Activated CD8-positive, alpha-beta memory T cell treated with anti-CD3 and anti-CD28 coated beads, Interleukin-2, amount 50 U/mL, for 1 hour (primary cell): ENCODE measurements around the gene MT1F.
A peak's percentile ranks its signal among the peaks of the same experiment; 100 is the strongest.
"Not testable (repeated sequence)": the region's sequence is repeated elsewhere in the genome, so short reads cannot be mapped to it uniquely, and the experiment has no call there.

Experiments used
- DNase-seq: peaks from one replicate; pipeline ENCODE4 v3.0.0-alpha.2; 2020; ENCODE audit errors: extremely low read depth

Gene MT1F

DNA sequence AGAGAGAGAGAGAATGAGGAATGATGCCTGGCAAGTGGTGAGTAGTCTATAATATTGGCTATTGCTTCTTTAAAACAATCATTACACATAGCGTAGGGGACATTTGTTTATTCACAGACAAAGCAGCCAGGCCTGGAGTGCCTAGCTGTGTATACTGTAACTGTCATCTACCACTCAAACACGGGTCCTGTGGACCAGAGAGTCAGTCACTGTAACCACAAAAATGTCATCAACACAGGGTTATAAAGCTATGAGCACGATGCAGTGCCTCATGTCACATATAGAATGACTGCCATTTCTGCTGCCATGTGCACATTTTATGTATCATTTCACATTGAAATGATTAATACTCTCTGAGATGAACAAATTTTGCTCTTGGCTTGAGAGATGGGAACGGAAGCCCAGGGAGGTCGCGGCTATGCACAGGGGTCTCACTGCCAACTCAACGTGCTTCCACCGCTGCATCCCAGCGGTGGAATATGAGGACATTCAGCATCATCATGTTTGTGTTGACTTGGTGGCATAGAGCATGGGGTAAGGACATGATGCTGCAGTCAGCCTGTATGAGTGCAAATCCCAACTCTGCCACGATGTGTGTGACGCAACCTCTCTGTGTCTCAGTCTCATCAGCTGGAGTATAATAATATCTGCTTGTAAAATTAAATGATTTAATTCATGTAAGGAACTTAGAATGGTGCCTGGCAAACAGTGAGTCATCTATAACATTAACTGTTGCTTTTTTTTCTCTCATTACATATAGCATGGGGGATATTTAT lies 15.2 kb downstream of the MT1F start:
- DNase-seq = no peak

DNA sequence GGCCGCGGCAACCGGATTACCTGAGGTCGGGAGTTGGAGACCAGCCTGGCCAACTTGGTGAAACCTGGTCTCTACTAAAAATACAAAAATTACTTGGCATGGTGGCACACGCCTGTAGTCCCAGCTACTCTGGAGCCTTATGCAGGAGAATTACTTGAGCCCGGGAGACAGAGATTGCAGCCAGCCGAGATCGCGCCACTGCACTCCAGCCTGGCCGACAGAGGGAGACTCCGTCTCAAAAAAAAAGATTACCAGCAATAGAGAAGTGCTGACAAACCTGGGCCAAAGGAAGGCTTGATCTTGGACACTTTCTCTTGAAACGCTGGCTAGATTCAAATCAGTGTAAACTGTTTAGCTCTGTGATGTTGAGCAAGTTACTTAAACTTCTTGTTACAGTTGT lies 16.2 kb downstream of the MT1F start:
- DNase-seq = no peak

DNA sequence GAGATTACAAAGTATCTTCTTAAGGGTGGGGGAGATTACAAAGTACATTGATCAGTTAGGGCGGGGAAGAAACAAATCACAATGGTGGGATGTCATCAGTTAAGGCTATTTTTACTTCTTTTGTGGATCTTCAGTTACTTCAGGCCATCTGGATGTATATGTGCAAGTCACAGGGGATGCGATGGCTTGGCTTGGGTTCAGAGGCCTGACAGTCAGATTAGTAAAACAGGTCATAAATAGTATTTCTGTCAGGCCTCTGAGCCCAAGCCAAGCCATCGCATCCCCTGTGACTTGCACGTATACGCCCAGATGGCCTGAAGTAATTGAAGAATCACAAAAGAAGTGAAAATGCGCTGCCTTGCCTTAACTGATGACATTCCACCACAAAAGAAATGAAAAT lies 16.8 kb downstream of the MT1F start:
- not testable (repeated sequence) for DNase-seq

DNA sequence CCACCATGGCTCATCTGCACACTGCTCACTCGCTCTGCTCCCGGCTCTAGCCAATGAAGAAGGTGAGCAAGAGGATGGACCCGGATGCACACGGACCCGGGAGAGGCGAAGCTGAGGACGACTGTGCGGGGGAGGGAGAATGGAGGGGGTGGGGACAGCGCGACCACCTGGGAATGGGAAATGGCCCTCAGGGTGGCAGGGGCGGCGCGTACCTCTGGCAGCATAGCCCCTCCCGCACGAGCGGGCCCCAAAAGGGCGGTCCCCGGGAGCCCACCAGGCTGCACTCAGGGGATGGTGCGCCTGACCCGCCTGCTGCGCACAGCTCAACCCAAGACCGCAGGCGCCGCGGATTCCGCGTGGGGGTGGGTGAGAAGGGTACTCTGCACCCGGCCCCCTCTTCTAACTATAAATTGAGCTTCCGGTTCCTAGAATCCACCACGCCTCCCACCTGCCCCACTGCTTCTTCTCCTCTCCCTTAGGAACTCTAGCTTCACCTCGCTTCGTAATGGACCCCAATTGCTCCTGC lies 18.0 kb downstream of the MT1F start:
- DNase-seq = no peak

DNA sequence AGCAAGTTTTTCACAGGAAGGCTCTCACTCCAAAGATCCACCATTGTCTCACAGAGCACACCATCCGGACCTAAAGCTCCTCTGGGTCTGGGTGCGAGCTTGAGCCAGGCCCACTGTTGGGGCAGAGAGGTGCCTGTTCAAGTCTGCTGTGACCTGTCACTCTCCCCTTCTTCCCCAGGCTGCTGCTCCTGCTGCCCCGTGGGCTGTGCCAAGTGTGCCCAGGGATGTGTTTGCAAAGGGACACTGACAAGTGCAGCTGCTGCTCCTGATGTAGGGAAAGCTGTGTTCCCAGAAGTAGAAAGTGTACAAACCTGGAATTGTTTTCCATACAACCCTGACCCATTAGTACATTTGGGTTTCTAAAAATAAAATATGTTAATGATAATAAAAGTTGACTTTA lies 19.7 kb downstream of the MT1F start:
- no peak for DNase-seq

DNA sequence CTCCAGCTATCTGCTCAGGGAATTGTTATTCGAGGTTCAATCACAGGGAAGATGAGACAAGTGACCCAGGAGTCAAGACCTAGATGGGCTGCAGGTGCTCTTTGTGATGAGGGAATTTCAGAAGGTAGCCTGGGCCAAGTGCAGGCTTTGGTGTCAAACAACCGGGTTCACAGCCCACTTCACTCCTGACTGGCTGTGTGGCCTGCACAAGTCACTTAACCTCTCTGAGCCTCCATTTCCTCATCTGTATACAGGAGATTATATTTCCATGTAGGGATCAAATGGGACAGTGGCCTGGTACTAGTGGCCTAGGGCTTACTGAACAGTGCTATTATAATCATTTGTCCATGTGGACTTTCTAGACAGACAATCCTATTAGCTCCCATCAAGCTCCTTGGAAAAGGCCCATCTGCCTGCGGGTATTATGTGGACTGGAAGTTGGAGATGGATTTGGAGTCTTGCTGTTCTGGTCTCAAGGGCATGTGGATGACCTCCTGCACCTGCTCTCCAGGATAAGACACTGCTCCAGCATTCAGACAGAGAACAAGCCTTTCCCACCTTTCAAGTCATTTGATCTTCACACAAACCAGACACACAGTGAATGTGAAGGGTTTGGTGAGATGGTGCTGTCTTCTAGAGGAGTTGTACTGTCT lies 21.4 kb downstream of the MT1F start:
- no peak for DNase-seq

DNA sequence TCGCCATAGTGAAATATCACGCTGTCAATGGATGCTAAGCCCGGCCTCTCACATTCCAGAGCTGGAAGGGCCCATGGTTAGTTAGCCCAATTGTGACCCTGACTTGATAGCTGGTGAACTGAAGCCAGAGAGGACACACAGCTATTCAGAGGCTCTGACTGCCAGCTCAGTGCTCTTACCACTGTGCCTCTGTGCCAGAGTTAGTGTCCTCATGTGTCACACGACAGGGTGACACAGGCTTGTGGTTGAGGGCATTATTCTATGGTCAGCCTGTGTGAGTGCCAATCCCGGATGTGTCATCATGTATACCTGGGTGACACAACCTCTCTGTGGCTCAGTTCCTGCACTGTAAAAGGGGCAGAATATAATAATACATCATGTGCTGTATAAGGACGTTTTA lies 22.1 kb downstream of the MT1F start:
- no peak for DNase-seq

DNA sequence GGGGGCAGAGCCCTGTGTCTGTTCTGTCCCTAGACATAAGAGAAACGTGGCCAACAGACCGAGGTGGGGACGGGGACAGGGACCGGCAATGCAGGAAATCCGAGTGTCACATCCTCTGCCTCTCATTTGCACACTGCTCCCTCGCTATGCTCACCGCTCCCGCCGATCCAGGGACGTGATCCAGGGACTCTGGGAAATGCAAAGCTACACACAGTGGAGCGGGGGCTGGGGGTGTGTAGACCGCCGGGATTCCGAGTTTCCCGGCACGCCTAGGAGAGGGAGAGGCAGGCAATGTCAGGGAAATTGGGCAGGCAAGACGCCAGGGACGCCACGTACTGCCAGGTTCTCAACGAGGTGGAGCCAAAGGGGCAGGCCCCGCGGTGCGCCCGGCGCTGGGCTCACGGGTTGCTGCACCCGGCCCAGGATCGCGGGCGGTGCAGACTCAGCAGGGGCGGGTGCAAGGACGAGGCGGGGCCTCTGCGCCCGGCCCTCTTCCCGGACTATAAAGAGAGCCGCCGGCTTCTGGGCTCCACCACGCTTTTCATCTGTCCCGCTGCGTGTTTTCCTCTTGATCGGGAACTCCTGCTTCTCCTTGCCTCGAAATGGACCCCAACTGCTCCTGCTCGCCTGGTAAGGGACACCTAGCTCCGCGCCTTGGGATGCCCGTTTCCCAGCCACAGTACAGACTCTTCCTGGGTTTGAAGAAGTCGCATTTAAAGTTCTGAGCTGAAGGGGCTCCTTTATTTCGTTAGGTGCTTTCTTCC lies 24.4 kb downstream of the MT1F start, which contains the start of gene MT1X:
Gene MT1X (plus strand): TSS at position 532 of the 764 bp plus-strand sequence. CDS start 71 bp downstream, at position 603.
- DNase-seq = peak; percentile 69

DNA sequence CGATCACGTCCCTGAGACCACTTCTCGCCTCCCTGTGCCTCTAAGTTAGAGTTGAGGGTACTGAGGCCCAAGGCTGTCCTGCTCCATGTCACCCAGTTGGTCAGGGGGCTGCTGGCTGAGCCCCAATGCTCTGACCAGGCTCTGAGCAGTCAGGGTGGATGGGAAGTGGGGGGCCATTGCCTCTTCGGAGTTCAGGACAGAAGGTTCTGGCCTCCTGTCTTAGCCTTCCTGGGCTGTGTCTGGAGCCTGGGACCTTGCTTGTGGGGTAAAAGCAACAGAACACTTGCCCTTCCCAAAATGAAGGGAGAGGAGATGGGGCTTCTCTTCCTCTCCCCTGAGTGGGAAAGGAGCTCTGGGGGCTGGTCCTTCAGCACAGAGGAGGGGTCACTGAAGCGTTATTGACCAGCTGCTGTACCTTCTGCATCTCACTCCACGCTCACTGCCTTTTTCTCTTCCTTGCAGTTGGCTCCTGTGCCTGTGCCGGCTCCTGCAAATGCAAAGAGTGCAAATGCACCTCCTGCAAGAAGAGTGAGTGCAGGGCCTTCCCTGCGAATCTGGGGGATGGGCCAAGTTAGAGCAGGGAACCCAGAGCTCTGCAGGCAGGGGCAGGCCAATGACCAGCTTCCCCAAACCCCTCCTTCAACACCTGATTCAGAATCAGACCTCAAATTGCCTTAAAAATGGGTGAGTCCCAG lies 25.1 kb downstream of the MT1F start:
- DNase-seq = no peak

DNA sequence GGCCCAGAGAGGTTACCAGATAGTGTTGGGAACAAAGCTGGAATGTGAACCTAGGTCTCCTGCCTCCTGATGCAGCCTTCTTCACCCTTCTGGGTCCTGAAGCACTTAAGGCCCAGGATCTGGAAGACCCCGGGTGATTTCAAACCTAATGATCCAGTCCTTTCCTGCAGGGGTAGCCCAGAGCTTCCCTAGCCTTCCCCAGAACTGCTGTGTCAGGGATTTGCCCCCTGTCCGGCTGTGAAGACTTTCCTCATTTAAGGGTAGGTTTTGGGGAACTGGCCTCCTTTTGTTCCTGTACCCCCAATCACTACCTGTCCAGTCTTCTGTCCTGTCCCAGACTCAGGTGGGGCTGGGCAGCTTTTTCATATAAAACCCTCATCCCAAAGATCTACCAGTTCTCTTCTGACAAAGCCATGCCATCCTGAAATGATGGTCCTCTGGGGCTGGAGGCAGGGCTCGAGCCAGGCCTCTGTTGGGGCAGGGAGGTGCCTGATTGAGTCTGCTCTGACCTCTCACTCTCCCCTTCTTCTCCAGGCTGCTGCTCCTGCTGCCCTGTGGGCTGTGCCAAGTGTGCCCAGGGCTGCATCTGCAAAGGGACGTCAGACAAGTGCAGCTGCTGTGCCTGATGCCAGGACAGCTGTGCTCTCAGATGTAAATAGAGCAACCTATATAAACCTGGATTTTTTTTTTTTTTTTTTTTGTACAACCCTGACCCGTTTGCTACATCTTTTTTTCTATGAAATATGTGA lies 25.8 kb downstream of the MT1F start:
- DNase-seq = no peak

DNA sequence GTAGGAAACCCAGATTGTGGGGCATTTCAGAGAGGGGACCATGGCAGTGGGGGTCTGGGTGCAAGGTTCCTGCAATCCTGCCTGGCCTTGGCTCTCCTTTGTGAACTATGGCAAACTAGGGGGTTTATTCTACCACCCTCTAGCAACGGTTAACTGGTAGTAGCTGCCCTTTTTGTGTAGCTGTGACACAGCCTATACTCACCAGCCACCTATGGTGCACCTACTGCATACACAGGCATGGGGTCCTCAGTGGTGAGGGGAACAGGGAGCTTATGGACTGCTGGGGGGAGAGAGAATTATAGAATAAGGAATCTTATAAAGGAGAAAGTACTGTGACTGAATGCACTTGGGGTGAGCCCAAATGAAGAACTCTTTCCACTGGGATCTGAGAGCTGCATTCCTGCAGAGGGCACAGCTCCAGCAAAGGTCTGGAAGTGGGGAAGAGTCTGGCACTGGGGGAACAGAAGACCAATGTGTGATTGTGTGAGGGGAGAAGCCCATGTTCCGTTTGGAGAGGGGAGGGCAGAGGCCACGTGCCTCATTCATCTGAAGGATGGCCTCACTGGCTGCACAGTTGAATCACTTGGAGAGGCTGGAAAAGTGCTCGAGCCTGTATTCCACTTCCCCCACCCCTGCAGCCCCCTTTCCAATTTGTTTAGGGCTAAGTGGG lies 26.6 kb downstream of the MT1F start:
- no peak for DNase-seq

DNA sequence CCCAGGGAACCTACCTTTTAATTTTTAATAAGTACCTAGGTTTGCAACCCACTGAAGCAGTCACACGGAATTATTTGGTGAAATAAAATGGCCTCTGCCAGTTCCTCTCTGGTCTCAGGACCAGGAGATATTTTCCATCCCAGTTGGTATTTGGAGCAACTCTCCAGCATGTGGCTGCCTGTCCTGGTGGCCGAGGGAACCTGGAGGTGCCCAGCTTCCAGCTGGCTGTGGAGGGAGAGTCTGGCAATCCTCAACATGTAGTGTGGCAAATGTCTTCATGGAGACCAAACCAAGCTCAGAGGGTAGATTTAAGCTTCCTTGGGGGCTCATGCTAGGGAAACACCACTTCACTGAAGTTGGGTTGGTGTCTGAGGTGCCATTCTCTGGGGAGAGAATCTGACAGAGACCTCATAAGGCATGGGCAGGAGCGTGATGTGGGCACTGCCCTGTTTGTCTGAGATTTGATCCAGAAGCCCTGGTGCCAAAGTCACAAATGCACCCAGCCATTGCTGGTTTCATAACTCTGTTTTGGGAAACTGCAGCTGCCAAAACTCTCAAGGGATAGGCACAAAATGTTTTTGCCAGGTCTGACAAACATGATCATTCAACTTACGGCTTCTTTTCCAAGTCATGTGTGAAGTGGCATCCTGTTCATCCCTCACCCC lies 27.3 kb downstream of the MT1F start:
- DNase-seq = no peak

DNA sequence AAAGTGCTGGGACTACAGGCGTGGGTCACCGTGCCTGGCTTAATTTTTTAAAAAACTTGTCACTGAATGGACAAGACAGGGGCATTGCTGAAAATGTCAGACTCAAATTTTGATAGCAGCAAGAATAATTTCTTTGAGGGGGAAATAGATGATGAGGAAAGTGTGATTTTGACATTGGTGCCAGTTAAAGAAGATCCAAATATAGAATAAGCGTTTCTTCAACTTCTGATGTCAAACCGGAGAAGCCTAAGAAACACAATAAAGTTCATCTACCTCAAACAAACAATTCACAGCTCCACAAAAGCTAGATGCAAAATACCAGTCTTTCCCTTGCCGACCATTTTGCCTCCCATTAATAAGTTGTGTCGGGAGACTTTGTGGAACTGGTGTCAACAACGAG lies 29.0 kb downstream of the MT1F start:
- no peak for DNase-seq

DNA sequence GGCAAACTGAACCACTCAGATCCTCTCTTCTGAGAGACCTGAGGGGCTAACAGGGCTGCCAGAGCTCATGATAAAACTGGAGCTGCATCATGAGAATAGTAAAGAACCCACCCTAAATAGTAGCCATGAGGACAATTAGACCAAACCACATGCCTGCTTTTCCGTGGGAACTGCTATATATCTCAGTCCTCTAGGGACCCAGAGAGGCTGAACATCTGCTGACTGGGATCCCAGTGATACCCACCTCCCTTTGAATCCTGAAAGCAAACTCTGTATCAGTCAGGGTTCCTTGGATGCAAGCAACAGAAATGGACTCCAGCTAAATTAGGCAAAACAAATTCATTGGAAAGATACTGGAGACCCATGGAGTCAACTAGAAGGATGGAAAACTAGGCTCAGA lies 31.0 kb downstream of the MT1F start:
- DNase-seq = no peak

DNA sequence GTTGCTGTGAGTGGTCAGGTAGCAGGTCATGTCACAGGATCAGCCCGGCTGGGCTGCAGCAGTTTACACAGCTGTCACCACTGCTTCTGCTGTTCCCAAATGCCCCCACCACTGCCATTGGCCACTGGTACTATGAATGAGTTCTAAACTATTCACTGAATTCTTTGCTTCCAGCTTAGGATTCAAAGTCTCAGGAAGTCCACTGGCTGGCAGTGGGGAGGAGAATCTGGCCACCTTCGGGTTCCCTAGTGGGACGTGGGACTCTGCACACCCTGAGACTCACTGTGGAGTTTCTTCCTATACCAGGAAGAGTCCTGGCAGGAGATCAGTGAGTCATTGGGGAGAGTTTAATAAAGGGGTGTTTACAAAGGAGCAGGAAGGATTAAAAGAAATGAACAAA lies 31.4 kb downstream of the MT1F start:
- DNase-seq = no peak

DNA sequence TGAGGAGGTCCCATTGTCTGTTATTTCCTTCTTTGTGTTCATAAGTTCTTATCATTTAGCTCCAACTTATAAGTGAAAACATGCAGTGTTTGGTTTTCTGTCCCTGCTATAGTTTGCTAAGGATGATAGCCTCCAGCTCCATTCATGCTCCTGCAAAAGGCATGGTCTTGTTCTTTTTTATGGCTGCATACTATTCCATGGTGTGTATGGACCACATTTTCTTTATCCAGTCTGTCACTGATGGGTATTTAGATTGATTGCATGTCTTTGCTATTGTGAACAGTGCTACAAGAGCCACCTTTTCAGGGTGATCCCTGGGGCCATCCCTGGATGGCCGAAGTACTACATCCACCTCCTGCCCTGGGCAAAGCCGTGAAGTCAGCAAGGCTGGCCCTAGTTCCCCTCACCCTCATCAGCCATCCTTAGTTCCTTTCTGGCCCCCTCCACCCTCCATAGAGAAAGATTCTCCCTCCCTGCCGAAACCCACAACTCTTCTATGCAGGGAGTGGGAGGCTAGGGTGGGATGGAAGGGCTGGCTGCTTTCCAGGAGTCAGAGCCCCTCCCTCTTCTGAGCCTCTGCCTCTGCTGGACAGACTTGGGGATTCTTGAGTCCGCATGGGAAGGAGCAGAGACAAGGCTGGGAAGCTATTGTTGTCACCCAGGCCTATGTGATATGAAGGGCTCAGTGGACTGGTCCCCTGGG lies 32.8 kb downstream of the MT1F start:
- DNase-seq = no peak

DNA sequence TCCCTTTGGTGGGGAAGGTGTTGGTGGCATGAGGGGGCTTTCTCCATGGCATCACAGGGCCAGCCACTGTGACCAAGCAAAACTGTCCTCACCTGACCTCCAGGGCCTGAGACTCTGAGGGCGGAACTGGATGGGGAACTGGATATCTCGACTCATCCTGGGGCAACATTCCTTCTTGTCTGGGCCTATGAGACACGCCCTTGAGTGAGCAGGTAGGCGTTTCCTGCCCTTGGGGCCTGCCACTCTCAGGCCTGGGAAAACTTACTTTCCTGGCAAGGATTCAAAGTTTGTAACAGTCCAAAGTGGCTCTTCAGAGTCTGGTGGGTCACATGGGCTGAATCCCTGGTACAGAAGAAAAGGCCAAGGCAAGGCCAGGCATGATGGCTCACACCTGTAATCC lies 34.1 kb downstream of the MT1F start:
- DNase-seq = no peak

DNA sequence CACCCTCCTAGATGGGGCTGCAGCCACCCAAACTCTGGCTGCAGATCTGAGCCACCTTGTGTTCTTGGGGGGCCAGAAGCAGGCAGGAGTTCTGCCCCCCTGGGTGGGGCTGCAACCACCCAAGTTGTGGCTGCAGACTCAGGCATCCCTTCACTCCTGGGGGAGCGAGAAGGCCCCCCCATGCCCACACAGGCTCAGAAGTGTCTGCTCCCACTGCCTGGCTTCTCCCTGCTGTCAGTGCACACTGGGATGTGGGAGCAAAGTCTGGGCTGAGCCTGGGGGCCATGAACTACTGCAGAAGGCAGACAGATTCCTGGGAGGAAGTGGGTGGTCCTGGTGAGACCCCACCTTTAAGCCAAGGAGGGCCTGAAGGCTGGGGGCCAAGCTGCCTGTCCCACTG lies 37.5 kb downstream of the MT1F start:
- DNase-seq = no peak

DNA sequence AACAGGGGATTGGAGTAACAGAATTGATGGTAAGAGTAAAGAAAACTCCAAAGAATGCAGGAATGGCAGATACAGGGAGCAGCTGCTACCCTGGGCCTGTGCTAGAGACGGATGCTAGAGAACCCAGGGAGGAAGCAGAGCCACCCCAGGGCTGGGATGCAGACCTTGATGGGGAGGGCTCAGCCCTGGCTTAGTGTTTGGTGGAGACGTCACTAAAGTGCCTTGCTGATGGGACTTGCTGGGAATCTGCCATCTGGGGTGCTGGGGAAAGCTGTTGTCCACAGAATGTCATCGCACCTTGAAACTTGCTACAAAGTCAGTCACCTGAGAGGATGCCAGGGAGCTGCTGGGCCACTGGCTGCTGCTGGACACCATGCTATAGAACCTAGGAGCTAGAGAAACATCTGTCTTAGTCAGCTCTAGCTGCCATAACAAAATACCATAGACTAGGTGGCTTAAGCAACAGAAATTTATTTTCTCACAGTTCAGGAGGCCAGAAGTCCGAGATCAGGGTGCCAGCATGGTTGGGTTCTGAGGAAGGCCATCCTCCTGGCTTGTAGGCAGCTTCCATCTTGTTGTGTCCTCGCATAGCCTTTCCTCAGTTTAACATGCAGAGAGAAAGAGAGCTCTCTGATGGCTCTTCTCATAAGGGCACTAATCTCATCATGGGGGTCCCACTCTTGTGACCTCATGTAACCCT lies 39.8 kb downstream of the MT1F start:
- no peak for DNase-seq
